Large intestine (tissue), 3 donors: Measurements from ENCODE around the gene ALDH1L2. TPM values are rescaled to one million over a fixed set of nuclear protein-coding genes. Genes with fewer than 3 reads are reported as not detected.
"Not testable (repeated sequence)": the region's sequence is repeated elsewhere in the genome, so short reads cannot be mapped to it uniquely, and the experiment has no call there.

ENCODE experiments used
- DNase-seq, 2 donors: peaks; one replicate each; pipeline versions ENCODE4 v3.0.0 to v3.0.0-alpha.2; 2013
- H3K27ac ChIP-seq: one replicate; pipeline ENCODE4 v1.5.1; 2013; ENCODE audit warnings: low read length
- H3K27me3 ChIP-seq: 2 replicates; pipeline ENCODE4 v1.6.1; 2013; ENCODE audit warnings: low read length; ENCODE audit not compliant: control insufficient read depth, insufficient read depth
- H3K36me3 ChIP-seq: 2 replicates; pipeline ENCODE4 v1.6.1; 2013; ENCODE audit warnings: low read length; ENCODE audit not compliant: control insufficient read depth, insufficient read depth
- H3K4me1 ChIP-seq: one replicate; pipeline ENCODE4 v1.6.1; 2013; ENCODE audit warnings: low read length; ENCODE audit not compliant: control insufficient read depth, insufficient read depth
- H3K4me3 ChIP-seq: one replicate; pipeline ENCODE4 v1.5.1; 2013; ENCODE audit warnings: low read length
- H3K9me3 ChIP-seq: one replicate; pipeline ENCODE4 v1.6.1; 2013; ENCODE audit warnings: mild to moderate bottlenecking, low read depth, low read length, moderate library complexity; ENCODE audit not compliant: control insufficient read depth
- WGBS: methylation state at CpG from one replicate; pipeline ENCODE4 v1.1.5; 2013; ENCODE audit warnings: low lambda C conversion rate; ENCODE audit not compliant: insufficient coverage; 5-methylcytosine and 5-hydroxymethylcytosine counted together
- polyA plus RNA-seq: library from polyadenylated mRNA; unstranded; fragments of 120-200 nt; gene quantifications from one replicate; pipeline ENCODE4 v1.2.1, GENCODE V29; 2013

ALDH1L2 gene
- polyA plus RNA-seq, 1 donor: 1.6 TPM

GRCh38 chr12:104985206-104985605, 99.1 kb downstream of the ALDH1L2 start:
- no CpG with 5 or more reads among the region's 4 CpGs for WGBS
- Histone ChIP-seq H3K9me3 (no peaks in the 10 kb centered on the region), H3K4me1 (no peaks in the 10 kb centered on the region), H3K27ac (no peak overlapping the region), H3K4me3 (no peak overlapping the region), H3K27me3 (no peaks in the 10 kb centered on the region), H3K36me3 (peaks cover 2% of the 10 kb centered on the region)
- DNase-seq: no peak

- WGBS: 100% methylated on average over 1 of the region's 15 CpGs
- not testable (repeated sequence) for H3K9me3 ChIP-seq, H3K4me3 ChIP-seq, H3K27ac ChIP-seq, DNase-seq, H3K4me1 ChIP-seq, H3K27me3 ChIP-seq, H3K36me3 ChIP-seq
Measured at GRCh38 chr12:104977688-104978087, 106.6 kb downstream of the ALDH1L2 start.

- no CpG with 5 or more reads among the region's 8 CpGs for WGBS
- Histone ChIP-seq H3K27me3 (peaks cover 3% of the 10 kb centered on the region), H3K27ac (no peak overlapping the region), H3K9me3 (no peaks in the 10 kb centered on the region), H3K4me1 (no peaks in the 10 kb centered on the region), H3K36me3 (no peaks in the 10 kb centered on the region), H3K4me3 (no peak overlapping the region)
- no peak for DNase-seq
Measured at GRCh38 chr12:104976703-104977102, 107.6 kb downstream of the ALDH1L2 start.

GRCh38 chr12:104975587-104976343, 108.5 kb downstream of the ALDH1L2 start:
- no peaks in the 10 kb centered on the region for H3K36me3 ChIP-seq
- no peaks in the 10 kb centered on the region for H3K4me1 ChIP-seq
- no peaks in the 10 kb centered on the region for H3K9me3 ChIP-seq
- H3K4me3 ChIP-seq: no peak overlapping the region
- no peak overlapping the region for H3K27ac ChIP-seq
- H3K27me3 ChIP-seq: peaks cover 3% of the 10 kb centered on the region
- no CpG with 5 or more reads among the region's 4 CpGs for WGBS
- DNase-seq: no peak

GRCh38 chr12:104974626-104975290, 109.5 kb downstream of the ALDH1L2 start:
- Histone ChIP-seq H3K27me3 (peaks cover 3% of the 10 kb centered on the region), H3K36me3 (no peaks in the 10 kb centered on the region), H3K27ac (no peak overlapping the region), H3K4me3 (no peak overlapping the region), H3K4me1 (no peaks in the 10 kb centered on the region), H3K9me3 (no peaks in the 10 kb centered on the region)
- no CpG with 5 or more reads among the region's 7 CpGs for WGBS
- no peak for DNase-seq

- no peaks in the 10 kb centered on the region for H3K36me3 ChIP-seq
- H3K4me3 ChIP-seq: no peak overlapping the region
- no peak overlapping the region for H3K27ac ChIP-seq
- peaks cover 3% of the 10 kb centered on the region for H3K27me3 ChIP-seq
- no CpG with 5 or more reads among the region's 5 CpGs for WGBS
- DNase-seq: no peak
- H3K4me1 ChIP-seq: no peaks in the 10 kb centered on the region
- H3K9me3 ChIP-seq: no peaks in the 10 kb centered on the region
Measured at GRCh38 chr12:104973250-104973649, 111.0 kb downstream of the ALDH1L2 start.

- Histone ChIP-seq H3K27me3 (peaks cover 6% of the 10 kb centered on the region), H3K9me3 (no peaks in the 10 kb centered on the region), H3K36me3 (no peaks in the 10 kb centered on the region), H3K4me1 (no peaks in the 10 kb centered on the region), H3K4me3 (no peak overlapping the region), H3K27ac (no peak overlapping the region)
- no peak for DNase-seq
- 100% methylated on average over 2 of the region's 5 CpGs for WGBS
Measured at GRCh38 chr12:104971306-104971705, 113.0 kb downstream of the ALDH1L2 start.

Other genes with a start within 250 kb of the ALDH1L2 start
- 4.1 TPM for gene SLC41A2, start 126.2 kb downstream of the ALDH1L2 start, polyA plus RNA-seq
- 7.6 TPM for gene NOPCHAP1, start 98.1 kb downstream of the ALDH1L2 start, polyA plus RNA-seq
- 71.1 TPM for gene WASHC4, start 23.3 kb upstream of the ALDH1L2 start, polyA plus RNA-seq
- gene APPL2, start 151.7 kb upstream of the ALDH1L2 start, polyA plus RNA-seq: 86.4 TPM
- gene C12orf75, start 246.2 kb upstream of the ALDH1L2 start, polyA plus RNA-seq: 31.2 TPM